GM19239 (cell line): Measurements from ENCODE around the gene RNF41.
"Not testable (repeated sequence)": the region's sequence is repeated elsewhere in the genome, so short reads cannot be mapped to it uniquely, and the experiment has no call there.

Source experiments
- DNase-seq: peaks from one replicate; pipeline ENCODE4 v3.0.0; 2011; ENCODE audit warnings: low spot score; ENCODE audit not compliant: insufficient read length
- FAIRE-seq: peaks from 2 replicates; lab custom pipeline; 2011; peaks lifted over from hg19 to GRCh38; lab: Jason Lieb, UNC

Gene RNF41

DNA sequence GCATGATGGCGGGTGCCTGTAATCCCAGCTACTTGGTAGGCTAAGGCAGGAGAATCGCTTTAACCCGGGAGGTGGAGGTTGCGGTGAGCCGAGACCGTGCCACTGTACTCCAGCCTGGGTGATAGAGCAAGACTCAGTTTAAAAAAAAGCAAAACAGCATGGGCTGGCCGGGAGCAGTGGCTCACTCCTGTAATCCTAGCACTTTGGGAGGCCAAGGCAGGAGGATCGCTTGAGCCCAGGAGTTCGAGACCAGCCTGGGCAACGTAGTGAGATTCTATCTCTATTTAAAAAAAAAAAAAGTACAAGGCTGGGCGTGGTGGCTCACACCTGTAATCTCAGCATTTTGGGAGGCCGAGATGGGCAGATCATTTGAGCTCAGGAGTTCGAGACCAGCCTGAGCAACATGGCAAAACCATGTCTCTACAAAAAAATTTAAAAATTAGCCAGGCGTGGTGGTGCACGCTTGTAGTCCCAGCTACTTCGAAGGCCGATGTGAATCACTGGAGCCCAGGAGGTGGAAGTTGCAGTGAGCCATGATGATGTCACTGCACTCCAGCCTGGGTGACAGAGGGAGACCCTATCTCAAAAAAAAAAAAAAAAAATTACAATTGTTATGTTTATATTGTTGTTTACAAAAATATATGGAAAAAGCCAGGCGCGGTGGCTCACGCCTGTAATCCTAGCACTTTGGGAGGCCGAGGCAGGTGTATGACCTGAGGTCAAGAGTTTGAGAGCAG lies 65.1 kb downstream of the RNF41 start:
- DNase-seq, FAIRE-seq: not testable (repeated sequence)

DNA sequence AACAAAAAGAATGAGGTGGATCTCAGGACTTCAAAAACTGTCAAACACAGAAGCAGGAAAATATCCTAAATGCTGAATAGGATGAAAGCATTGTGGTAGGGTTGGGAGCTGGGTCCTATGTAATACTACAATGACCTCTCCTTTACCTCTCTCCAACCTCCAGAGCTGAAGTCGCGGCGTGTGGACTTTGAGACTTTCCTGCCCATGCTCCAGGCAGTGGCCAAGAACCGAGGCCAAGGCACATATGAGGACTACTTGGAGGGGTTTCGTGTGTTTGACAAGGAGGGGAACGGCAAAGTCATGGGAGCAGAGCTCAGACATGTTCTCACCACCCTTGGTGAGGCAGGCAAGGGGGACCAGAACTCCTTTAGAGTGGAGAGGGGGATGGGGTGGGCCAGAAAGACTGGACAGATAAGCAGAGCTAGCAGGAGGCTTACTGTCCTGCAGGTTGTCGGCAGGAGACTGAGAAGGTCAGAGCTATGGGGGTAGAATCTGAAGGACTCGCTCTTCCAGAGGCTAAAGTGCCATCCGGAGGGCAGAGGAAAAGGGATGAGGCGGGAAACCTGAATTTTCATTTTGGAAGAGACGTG lies 66.4 kb downstream of the RNF41 start:
- DNase-seq (no peak), FAIRE-seq (no peak)

DNA sequence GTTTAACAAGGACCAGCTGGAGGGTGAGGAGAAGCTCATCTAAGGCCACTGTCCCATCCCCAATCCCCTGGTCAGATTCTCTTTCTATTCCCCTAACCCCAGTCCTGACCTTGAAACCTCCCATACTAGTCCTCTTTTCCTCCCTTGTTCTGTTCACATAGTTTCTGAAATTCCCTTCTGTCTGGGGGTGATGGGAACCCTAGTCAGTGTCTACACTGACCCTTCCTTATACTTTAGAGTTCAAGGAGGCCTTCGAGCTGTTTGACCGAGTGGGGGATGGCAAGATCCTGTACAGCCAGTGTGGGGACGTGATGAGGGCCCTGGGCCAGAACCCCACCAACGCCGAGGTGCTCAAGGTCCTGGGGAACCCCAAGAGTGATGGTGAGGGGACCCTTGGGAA lies 66.9 kb downstream of the RNF41 start:
- no peak for FAIRE-seq
- DNase-seq: no peak

DNA sequence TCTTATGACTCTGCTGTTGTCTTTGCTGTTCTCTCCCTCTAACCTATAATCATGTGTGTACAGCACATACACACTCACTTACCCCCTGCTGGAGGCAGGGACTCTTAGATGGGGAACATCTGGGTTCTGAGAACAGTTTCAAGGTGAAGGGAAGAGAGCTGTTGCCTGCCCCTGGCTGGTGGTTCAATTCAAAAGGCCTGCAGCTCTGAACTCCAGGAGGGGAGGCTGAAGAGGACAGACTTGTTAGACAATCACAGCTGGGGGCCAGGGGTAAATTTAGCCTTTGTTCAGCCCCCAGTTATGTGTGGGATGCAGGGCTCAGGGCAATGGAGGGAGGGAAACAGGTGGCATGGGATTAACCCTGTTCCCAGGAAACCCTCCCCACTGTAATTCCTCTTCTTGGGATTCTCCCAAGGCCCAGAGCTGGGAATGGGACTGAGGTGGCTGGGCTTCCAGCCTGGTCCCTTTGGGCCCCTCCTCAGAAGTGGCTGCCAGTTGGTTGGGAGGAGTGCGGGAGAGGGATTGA lies 67.4 kb downstream of the RNF41 start:
- DNase-seq (no peak), FAIRE-seq (no peak)

DNA sequence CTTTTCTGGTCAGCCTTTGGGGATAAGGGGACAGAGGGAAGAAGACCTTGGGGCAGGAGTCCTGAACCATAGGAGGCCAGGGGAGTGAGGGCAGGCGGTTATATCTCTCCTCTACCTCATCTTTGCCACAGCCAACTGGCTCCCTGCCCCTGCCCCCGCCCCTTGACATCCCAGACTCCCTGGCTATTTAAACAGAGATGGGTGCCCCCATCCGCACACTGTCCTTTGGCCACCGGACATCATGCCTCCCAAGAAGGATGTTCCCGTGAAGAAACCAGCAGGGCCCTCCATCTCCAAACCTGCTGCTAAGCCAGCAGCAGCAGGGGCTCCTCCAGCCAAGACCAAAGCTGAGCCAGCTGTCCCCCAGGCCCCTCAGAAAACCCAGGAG lies 68.0 kb downstream of the RNF41 start:
- DNase-seq: no peak
- FAIRE-seq: no peak

DNA sequence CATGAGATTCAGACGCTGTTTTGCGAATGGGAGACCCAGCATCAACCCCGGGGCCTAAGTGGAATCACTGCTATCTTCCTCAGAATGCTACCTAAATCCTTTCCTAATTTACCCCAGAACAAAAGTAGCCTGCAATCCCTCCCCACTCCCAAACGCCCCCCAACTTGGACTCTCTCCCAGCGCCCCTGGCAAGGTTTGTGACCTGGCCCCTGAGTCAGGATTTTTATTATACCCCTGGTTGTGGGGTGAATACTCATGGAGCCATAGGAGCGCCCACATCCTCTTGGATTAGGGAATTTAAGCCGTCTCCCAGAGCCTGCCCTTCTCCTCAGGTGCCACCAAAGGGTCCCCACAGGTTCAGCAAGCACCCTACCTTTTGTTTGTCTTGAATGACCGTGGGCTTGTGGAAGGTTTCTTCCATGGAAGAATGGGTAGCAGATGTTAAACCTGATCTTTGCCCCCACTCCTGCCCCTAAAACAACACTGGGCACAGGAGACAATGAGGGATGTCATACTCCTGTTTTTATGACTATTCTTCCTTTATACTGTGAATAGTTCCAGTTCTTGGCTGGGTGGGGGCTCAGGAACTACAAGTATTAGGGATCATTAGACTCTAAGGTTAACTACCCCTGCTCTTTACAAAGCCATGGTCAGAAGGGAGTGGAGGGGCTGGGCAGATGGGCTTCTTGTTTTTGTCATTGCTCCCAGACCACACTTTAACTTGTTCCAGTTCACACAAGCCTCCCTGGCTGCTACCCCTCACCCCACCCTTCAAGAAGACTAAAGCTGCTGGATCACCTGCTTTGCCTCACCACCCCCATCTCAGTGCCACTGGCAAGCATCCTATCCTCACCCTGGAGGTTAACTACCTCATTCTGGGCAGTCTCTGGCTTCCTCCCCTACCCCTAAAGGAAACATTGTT lies 68.7 kb downstream of the RNF41 start:
- FAIRE-seq (no peak), DNase-seq (no peak)
